Epithelial cell of proximal tubule (primary cell): ENCODE data around the gene CSTF1. TPM values are rescaled to one million over a fixed set of nuclear protein-coding genes. Genes with fewer than 3 reads are reported as not detected.

Experiments
- DNase-seq: peaks from one replicate; pipeline ENCODE4 v3.0.0-alpha.2; 2011; ENCODE audit warnings: low read depth
- H3K4me3 ChIP-seq: 2 replicates; pipeline ENCODE4 v1.5.1; 2011; ENCODE audit warnings: low read depth, mild to moderate bottlenecking, low read length
- total RNA-seq: library from RNA; depleted of rRNA; stranded (reverse); fragments of >200 nt; gene quantifications from 2 replicates; pipeline ENCODE4 v1.2.3, GENCODE V29; 2015
- TF ChIP-seq, protein P1 (sequence below): conservative IDR thresholded peaks from 2 replicates; pipeline ENCODE4 v1.5.1; 2012; ENCODE audit warnings: low read depth, mild to moderate bottlenecking, low read length

Gene CSTF1
- total RNA-seq, 1 donor from 2014 or later = 21.6 TPM

DNA sequence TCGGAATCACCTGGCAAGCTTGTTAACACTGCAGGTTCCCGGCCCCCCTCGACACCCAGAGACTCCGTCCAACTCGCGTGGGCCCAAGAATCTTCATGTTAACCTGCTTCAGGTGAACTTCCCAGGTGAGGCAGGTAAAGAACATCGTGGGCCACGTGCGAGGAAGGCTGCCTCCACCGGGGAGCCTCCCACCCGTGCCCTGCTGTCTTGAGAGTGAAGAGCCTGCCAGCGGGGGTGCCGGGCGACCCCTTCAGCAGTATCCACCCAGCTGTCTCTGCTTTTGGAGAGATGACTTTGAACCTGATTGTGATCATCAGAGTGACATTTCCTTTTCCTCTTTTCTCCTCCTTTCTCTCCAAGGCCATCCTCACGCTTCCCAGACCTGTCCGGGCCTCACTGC, 53.1 kb downstream of the CSTF1 start:
- no peak overlapping the region for H3K4me3 ChIP-seq
- DNase-seq = no peak
- TF ChIP-seq, protein P1, sequence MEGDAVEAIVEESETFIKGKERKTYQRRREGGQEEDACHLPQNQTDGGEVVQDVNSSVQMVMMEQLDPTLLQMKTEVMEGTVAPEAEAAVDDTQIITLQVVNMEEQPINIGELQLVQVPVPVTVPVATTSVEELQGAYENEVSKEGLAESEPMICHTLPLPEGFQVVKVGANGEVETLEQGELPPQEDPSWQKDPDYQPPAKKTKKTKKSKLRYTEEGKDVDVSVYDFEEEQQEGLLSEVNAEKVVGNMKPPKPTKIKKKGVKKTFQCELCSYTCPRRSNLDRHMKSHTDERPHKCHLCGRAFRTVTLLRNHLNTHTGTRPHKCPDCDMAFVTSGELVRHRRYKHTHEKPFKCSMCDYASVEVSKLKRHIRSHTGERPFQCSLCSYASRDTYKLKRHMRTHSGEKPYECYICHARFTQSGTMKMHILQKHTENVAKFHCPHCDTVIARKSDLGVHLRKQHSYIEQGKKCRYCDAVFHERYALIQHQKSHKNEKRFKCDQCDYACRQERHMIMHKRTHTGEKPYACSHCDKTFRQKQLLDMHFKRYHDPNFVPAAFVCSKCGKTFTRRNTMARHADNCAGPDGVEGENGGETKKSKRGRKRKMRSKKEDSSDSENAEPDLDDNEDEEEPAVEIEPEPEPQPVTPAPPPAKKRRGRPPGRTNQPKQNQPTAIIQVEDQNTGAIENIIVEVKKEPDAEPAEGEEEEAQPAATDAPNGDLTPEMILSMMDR = no peak

DNA sequence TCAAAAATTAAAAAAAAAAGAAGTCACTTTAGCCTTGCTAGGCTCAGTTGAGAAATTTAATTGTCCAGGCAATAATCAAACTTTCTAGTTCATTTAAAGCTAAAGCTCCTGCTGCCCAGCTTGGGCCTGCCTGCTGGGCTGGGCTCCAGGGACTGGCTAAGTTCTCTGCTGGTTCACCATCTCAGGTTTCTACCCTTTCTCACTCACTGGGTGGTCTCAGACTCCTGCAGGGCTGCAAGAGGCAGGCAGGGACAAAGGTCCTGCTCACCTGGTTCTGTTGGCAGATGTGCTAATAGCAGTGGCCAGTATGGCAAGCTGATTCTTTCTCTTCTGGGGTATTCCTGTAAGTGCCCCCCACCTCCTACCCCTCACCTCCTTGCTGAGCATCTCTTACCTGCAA, 54.8 kb downstream of the CSTF1 start:
- H3K4me3 ChIP-seq = no peak overlapping the region
- TF ChIP-seq, protein P1 = no peak
- DNase-seq = no peak

DNA sequence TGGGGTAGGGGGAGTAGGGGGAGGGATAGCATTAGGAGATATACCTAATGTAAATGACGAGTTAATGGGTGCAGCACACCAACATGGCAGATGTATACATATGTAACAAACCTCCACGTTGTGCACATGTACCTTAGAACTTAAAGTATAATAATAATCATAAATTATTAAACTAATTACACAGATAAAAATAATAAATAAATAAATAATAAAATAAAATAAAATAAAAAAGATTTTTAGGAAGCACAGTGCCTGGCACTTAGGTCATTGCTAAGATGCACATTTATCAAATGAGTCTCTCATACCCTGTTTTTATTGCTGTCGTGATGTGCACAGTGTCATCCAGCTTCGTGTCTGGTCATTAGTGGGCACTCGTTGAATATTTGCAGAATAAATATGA, 57.0 kb downstream of the CSTF1 start:
- no peak for DNase-seq
- TF ChIP-seq, protein P1 = no peak
- no peak overlapping the region for H3K4me3 ChIP-seq

DNA sequence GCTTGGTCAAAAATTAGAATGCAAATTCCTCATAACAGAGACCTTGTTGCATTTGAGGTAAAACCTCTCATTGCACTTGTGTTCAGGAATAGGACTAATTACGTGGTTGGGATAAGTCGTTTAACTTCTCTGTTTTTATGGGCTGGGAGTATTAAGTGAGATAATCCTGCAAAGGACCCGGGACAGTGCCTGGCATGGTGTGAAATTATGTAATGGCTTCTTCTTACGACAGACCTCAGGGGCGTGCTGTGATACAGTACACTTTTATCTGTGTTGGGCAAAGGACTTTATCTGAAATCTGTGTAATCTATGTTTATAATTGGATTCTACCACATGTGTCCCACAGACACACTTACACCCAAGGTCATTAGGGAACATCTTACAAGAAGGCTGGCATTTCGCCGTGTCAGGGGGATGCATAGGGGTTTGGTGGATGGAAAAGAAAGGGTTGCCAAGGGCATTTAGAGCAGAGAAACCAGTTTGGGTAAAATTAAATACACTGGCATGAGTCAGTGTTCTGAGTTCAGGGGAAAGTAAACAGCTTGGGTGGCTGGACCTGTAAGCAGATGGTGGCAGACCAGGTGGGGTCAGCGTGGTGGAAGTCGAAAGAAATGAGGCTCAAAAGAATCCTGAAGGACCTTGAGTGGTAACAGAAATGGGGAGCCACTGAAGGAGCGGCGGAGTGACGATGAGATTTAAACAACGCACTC, 58.8 kb downstream of the CSTF1 start:
- no peak for DNase-seq
- H3K4me3 ChIP-seq = no peak overlapping the region
- TF ChIP-seq, protein P1 = no peak

DNA sequence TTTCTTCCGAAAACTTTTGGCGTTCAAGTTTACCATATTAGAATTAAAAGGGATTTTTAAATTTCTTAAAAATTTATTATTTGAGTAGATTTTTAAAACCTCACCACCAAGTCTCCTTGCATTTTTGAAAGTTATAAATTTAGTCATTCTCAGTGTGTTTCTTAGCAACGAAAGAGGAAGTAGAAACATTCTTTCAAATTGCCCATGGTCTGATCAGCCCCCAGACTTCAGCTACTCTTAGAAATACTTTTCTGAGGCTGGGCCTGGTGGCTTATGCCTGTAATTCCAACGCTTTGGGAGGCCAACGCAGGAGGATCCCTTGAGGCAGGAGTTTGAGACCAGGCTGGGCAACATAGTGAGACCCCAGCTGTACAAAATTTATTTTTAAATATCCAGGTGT, 60.9 kb downstream of the CSTF1 start:
- TF ChIP-seq, protein P1 = no peak
- no peak for DNase-seq
- H3K4me3 ChIP-seq = no peak overlapping the region

DNA sequence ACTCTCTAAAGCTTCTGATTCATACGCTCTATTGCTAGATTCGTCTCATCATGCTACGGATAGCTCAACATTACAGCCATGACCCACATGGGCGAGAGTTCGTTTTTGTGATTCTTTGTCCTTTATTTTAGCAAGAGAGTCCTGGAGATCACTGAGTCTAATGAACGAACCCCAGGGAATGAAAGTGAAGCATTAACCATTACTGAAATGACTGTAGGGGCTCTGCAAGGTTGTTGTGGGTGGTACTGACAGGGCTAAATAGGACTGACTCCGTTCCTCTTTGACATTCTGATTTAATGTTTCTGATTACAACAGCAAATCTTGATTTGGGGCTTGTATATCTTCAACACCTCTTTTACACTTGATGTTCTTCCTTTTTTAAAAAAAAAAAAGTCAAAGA, 62.3 kb downstream of the CSTF1 start:
- H3K4me3 ChIP-seq = no peak overlapping the region
- no peak for DNase-seq
- TF ChIP-seq, protein P1 = no peak

Other genes with a start within 250 kb of the CSTF1 start
- not detected in 2 replicates for gene MC3R, start 143.9 kb upstream of the CSTF1 start, total RNA-seq
- 27.1 and 27.2 TPM in 2 replicates for gene FAM210B, start 33.7 kb upstream of the CSTF1 start, total RNA-seq
- 83.9 and 116 TPM in 2 replicates for gene AURKA, start 430 bp upstream of the CSTF1 start, total RNA-seq
- gene CASS4, start 19.6 kb downstream of the CSTF1 start, total RNA-seq = under 0.01 and 0.14 TPM in 2 replicates
- gene RTF2, start 76.0 kb downstream of the CSTF1 start, total RNA-seq = 50.0 and 58.5 TPM in 2 replicates
- not detected in 2 replicates for gene FAM209A, start 132.1 kb downstream of the CSTF1 start, total RNA-seq
- gene FAM209B, start 140.6 kb downstream of the CSTF1 start, total RNA-seq = not detected in 2 replicates
- gene TFAP2C, start 236.7 kb downstream of the CSTF1 start, total RNA-seq = 0.23 and 0.94 TPM in 2 replicates